NCI-H1048 (cell line): ENCODE measurements around the gene MFAP4.

ENCODE experiments used
- DNase-seq: peaks from one replicate; lab custom pipeline; 2025; lab: John Stamatoyannopoulos, UW

The MFAP4 gene

DNA sequence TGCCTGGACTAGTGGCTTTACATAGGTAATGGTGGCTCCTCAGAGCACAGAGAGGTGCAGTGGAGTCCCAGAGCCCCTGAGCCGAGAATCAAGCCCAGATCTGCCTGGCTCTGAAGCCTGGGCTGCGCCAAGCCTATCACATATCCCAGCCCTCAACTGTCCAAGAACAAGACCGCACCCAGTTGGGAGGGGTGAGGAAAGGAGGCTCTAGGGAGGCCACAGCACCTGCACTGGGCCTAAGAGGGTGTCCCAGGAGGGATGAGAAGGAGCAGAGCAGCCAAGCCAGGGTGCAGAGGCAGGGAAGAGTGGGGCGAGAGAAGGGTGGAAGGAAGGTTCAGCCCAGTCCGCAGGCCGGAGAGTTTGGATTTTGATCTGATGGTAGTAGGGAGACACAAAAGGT, 23.1 kb upstream of the MFAP4 start:
- no peak for DNase-seq

DNA sequence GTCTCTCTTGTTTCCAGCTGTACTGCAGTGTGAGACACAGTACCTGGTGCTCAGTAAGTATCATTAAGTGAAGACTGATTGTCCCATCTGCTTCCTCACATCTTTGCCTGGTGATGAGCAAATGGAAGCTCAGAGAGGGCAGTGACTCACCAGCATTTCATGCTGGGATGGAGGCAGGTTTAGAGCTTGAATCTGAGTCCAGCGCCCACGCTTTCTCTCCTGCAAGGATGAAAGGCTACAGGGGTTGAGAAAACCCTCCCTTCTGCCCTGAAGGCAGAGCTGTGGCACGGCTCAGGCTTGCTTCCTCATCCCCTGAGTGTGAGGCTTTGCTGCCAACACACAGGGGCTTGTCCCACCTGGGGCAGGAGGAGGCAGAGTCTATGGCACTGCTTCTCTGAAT, 22.5 kb upstream of the MFAP4 start:
- DNase-seq: no peak

DNA sequence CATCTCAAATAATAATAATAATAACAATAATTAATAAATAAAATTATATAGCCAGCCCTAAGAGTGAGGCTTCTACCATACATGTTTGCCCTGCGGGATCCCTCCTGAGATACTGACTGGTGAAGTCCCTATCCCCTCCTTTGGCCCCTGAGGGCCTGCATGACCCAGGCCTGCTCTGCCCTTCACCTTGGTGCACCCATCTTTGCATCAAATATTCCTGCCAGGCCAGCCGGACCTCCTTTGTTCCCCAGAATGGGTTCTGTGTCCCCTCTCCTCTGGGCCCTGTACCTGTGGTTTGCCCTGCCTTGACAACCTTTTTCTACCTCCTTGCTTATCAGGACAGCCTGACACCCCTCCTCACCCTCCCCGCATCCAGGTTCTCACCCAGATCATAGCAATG, 22.1 kb upstream of the MFAP4 start:
- DNase-seq: no peak

DNA sequence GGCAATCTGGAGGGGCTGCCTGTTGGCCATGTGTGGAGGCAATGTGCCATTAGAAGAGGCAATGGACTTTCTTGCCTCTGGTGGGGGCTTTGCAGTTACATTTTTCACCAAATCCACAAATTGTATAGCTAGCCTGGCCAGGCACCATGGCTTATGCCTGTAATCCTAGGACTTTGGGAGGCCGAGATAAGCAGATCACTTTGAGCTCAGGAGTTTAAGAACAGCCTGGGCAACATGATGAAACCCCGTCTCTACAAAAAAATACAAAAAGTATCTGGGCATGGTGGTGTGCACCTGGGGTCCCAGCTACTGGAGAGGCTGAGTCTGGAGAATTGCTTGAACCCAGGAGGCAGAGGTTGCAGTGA, 21.3 kb upstream of the MFAP4 start:
- no peak for DNase-seq

DNA sequence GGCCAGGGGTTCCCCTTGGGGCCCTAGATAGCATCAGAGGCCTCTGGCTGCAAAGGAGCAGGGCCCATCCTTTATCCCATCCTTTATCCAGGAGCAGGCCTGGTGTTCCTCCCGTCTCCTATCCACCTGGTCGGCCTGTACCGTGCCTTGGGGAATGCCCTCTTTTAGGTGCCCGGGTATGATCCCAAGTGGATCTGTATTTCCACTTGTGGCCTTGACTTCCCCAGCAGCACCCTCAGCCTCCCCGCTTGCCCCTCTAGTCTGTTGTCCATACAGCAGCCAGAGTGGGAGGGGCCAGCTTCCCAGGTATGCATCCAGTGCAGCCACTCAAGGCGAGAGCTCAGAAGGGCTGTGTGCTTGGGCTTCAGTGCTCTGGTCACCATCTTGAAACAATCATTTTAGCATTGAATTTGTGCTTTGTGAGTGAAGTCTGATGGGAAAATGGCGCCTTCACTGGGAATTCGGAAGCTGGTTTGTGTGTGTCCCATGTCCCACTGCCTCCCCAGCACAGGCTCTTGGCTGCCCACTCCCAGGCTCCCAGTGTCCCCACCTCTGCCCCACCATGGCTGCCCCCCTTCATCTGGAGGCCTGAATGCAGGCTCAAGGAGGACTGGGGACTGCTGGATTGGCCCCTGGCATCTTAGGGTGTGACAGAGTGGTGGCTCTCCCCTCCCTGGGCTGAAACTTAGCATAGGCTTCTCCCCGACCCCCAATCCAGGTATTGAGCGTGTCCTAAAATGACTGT, 20.8 kb upstream of the MFAP4 start:
- DNase-seq: no peak

DNA sequence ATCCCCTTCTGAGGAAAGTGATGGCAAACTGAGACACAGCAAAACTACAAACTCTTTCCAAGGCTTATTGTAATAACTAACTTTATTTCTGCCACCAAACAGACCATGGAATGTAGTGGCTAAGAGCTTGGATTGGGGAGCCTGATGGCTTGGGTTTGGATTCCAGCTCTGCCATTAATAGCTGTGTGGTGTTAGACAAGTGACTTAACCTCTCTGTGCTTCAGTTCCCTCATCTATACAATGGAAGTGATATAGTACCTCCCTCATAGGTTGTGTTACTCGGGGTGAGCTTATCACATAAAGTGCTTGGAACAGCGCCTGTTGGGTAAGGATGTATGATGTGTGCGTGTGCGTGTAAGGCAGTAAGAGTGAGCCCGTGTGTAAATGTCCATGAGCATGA, 18.1 kb upstream of the MFAP4 start:
- no peak for DNase-seq

DNA sequence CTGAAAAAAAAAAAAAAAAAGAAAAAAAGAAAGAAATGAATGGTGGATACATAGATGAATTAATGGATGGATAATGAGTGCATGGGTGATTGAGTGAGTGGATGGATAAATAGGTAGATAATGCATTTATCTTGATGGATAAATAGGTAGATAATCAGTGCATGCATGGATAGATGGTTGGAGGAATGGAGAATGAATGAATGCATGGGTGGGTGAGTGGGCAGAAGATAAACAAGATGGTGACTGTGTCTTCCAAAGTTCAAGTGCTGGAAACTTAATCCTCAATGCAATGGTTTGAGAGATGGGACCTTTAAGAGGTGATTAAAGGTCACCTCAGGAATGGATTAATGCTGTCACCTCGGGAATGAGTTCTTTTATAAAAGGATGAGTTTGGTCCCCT, 17.3 kb upstream of the MFAP4 start:
- no peak for DNase-seq

DNA sequence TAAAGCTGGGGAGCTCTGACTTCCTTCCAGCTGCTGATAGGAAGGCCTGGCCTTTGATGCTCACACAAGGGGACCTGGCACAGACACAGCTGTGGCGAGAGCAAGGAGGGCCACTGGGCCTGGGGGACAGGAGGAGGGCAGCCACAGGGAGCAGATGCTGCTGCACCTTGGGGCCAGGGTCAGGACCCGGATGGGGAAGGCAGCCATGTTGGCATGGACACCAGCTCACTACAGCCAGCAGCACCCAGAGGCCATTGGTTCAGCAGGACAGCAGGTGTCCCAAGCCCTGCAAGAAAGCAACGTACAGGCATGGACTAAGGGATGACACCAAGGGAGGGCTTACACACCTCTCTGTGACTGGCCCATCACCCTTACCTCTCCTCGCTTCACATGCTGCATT, 16.0 kb upstream of the MFAP4 start:
- DNase-seq: no peak

DNA sequence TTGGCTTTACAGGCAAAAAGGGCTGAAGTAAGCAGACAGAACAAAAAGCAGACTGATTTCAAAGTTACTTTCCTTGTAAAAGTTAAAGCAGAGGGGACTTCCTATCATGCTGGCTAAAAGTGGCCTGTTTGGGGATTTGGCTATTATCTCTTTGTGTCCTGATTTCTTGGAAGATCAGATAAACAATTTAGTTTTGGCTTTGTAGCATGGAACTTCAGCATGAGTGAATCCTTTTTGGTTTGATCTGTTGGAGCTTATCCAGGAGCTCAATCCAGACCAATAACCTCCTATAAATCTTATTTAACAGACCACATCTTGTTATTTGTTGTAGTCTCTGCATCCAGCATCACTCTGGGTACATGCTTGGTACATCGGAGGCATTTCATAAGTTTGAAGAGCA, 15.2 kb upstream of the MFAP4 start:
- no peak for DNase-seq

DNA sequence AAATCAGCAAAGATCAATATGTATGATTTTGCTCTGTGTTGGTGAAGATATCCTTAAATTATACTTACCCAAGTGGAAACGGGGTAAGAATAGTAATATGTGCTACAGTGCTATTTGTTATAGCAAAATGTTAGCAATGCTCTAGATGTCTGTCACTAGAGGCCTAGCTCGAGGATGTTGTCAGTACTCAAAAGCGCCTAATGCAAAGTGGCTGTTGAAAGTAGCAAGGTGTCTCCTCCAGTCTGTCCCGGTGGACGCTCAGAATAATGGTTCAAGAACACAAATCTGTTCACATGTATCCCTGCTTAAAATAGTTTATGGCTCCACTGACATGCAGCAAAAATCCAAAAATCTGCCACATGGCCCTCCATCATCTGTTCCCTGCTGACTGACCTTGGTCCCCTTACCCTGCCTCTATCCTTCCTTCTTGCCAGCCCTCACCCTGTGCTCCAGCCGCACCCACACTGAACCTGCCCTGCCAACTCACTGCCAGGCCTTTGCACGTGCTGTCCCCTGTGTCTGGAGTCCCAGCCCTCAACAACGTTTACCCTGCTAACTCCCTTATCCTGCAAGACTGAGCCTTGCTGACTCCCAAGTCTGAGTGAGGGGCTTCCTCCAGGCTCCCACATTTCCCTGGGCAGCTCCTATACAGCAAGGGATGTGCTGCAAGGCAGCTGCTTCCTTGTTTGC, 14.5 kb upstream of the MFAP4 start:
- no peak for DNase-seq

DNA sequence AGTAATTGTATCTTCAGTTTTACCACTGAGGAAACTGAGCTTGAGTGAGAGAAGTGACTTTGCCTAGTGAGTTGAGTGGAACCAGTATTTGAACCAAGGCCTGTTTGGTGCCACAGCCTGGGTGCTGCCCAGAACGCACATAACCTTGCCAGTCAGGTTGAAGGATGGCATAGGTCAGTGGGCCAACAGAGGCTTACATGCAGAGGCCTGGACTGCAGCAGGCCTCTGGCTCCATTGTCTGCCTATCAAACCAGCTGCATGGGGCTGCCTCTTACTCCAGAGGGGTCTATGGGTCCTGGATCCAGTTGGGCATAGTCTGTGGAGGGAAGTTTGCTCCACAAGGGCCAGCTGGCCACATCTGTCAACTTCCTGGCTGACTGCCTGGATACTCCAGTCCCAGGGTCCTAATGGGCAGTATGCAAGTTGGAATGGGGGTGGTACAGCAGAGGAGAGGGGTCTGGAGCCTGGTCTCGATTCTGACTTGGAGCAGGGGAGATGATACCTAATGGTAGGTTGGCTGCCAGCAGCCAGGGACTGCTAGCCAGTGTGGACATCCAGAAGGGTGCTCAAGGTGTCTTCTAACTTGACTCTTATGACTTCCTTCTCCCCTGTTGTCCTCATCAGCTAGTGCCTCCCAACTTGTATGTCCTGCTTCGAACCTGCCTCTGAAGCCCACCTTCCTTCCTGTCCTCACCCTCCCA, 12.9 kb upstream of the MFAP4 start:
- no peak for DNase-seq

DNA sequence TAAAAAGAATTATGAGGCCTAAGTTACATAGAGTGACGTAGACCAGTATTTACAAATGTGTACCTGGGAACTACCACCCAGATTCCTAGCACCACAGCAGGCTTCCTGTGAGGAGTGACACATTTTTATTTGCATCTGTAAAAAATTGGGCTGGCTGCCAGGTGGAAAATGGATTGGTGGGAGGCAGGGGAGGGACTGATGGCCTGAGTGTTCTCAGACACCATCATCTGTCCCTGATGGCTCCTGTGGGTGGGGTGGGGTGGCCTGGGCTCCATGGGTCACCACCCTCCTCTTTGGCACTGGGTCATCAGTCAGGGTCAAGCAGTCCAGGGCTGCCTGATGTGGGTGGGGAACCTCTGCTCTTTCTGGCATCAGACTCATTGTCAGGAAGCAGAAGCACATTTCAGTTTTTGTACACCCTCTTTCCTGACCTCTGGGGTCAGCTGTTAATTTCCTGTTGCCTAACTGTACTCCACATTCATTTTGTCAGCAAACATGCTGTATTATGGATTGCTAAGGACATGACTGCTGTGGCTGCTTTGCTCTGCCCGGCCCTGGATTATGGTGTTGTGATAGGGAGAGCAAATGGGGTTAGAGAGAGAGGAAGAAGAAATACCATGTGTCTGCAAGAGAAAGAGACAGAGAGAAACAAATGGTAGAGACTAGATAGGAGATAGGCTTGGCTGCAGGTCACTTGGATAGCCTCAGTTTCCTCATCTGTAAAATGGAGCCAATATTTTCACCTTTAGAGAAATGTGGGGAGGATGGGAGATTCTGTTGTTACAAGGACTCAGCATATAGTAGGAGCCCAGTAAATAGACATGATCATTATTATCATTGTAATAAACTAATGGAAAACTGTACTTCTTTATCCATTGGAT, 11.6 kb upstream of the MFAP4 start:
- DNase-seq: no peak

DNA sequence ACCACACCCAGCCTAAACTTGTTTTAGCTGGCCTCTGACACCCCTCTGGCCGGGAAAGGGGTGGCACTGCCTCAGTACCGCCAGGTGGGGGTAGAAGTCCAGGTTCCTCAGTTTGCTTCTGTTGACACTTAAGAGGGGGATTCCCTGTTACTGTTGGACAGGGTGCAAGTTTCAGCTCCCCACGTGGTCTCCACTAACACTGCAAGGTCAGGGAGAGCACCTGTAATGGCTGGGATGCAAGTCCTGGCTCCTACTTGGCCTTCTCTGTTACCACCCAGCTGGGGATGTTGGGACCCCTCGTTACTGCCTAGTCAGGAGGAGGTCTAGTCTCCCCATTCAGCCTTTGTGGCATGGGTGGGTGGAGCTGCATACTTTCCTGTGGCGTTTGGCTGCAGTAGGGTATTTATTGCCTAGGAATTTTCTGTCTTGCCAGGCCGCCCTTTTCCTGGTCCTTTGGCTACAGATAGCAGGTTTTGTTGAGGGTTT, 10.6 kb upstream of the MFAP4 start:
- DNase-seq: no peak

DNA sequence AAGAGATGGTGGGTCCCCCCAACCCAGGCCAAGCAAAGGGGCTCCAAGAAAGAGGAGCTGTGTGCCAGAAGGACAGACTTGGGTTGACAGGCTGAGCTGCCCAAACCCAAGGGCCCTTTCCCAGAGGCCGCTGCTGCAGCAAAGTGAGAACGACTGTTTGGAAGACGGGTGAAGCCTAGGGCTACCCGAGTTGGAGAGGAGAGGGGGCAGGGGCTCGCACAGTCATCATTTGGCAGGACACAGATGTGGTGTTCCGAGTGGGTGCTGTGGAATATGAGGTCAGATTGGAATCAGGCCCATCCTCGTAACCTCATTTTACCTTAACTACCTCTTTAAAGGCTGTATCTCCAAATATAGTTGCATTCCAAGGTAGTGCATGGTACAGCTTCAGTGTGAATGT, 5.3 kb upstream of the MFAP4 start:
- DNase-seq: no peak

DNA sequence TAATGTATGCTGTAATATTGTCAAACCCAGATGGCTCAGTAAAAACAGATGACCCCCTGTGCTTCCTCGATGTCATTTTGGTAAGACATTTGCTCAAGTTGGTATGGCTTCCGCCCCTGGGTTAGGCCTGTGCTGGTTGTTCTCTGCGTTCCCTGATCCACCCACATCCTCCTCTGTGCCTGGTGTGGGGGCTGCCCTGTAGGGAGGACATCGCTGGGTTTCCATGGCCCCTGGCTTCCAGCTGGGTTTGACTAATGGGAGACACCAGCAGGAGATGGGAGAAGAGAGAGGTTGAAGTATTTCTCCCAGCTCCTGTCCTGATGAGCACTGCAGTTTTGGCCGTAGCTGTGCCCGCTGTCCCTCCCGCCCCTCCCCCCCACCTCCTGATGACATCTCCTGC, 4.4 kb upstream of the MFAP4 start:
- DNase-seq: no peak

DNA sequence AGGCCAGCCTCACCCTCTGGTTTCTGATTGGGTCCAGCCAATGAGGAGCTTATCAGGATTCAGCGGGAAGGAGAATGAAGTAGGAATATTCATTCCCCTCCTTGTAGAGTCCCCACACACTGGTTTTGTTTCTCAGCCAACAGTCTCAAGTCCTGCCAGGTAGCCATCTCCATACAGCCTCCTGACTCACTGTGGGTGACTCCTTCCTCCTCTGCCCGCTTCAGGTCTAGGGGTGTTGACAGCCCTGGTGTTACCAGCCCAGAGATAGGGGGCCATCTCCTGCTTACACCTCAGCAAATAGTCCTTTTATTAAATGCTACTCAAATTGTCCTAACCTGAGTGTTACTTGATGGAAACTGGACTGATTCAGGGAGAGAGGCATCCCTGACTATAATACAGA, 4.0 kb upstream of the MFAP4 start:
- no peak for DNase-seq

DNA sequence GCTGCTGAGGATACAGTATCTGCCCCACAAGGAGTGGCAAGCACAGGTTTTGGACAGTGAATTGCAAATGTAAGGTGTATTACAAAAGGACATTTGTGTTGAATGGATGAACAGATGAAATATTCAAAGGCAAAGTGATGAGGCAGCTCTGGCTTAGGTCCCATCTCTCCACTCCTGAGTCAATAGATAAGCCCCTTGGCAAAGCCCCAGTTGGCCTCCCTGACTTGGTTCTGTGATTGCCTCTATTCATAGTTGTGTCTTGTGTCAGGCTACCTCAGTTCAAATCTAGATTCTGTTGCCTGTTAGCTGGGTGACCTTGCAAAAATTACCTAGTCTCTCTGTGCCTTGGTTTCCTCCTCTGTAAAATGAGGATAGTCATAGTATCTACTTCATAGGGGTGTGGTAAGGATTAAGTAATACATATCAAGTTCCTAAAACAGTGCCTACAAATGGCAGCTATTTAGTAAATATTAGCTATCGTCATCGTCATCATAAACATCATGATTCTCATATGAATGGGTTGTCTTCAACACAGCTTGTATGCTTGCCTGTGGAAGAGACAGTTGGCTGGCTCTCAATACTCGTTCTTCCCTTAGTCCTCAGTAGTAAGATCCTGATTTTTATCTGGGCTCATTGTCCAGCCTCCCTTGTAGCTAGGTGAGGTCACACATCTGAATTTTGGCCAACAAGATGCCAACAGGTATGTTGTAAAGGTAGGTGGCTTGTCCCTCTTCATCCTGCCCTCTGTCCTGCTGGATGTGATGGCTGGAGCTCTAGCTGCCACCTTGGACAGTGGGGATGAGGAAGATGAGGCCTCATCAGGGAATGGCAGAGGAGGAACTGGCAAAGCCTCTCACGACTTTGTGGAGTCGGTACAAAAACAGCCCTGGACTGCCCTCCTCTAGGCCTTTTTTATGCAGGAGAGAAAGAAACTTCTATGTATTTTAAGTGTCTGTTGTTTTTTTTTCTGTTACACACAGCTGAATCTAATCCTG, 2.1 kb upstream of the MFAP4 start:
- DNase-seq: no peak

DNA sequence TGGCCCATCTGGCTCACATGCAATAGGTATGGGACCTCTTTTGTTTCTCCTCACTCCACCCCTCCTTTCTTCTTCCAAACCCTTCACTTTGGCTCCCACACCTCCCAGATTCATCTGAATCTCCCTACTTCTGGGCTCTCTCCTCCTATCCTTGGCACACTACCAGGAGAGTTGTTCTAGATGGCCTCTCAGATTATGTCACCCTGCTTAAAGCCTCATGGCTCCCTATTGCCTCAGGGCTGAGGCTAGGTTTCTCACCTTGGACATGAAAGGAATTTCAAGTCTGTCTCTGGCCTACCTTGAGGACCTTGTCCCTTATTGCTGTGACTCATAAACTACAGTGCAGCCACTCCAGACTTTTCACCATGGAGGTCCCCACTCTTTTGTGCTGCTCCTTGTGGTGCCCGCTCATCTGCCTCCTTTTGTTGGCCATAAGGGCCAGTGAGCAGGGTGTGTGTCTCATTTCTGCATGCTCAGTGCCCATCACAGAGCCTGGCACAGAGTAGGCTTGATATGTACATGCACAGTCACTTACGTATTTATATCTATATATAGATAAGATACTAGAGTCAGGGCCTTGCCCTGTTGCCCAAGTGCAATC, 1.0 kb upstream of the MFAP4 start:
- DNase-seq: no peak

DNA sequence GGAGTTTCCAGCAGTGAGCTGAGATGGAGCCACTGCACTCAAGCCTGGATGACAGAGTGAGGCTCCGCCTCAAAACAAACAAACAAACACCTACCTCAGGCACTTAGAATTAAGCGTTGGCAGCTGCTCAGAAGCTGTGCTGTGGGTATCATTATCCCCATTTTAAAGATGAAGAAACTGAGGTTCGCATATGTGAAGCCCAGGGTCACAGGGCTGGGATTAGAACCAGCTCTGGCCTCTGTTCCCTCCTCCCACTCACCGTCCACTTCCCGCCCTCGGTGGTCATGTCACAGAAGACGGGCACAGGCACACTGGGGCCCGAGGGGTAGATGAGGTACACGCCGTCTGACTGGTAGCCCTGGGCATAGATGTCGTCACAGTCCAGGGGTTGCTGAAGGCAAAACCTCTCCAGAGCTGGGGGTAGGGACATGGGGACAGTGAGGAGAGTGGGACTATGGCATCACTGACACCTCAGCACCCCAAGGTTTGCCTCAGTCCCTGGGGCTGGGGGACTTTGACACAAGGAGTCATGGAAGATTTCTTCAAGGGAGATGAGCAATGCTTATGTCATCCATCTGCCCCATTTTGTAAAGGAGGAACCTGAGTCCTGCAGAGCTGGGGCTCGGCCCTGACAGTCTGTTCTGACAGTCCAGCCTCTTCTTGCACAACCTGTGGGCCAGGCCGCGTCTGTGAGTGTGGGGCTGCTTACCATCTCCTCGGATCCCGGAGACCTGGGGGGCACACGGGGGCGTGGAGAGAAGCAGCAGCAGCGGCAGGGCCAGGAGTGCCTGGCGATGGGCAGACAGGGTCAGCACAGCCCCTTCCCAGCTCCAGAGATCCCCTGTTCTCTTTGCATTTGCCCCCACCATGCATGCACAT, 700 bp downstream of the MFAP4 start:
- DNase-seq: no peak
